OCI-LY7 (cell line): ENCODE measurements around the gene MROH2A. TPM values are rescaled to one million over a fixed set of nuclear protein-coding genes. Genes with fewer than 3 reads are reported as not detected.

Experiments used
- BruUV-seq: library from RNA; stranded (reverse); fragments of 400-500 nt; replicated peaks from 2 replicates; lab custom pipeline; 2021; lab: Mats Ljungman, UMichigan
- CTCF ChIA-PET: fragments of 300-600 bp; sonication (Branson Sonifier 250); formaldehyde crosslinking; loops from one replicate; lab custom pipeline; 2022; ENCODE audit warnings: antibody characterized with exemption; ENCODE audit not compliant: unreplicated experiment; lab: Charles Lee
- POLR2A ChIA-PET: fragments of 300-600 bp; sonication (Branson Sonifier 250); formaldehyde crosslinking; loops from one replicate; lab custom pipeline; 2022; ENCODE audit warnings: antibody characterized with exemption; lab: Charles Lee
- DNase-seq: peaks from one replicate; pipeline ENCODE4 v3.0.0-alpha.2; 2015; ENCODE audit warnings: low spot score
- H2AFZ ChIP-seq: fragments of 200-600 bp; sonication (generic), shearing (Covaris generic); 2 replicates; pipeline ENCODE4 v1.6.1; 2014; ENCODE audit warnings: mild to moderate bottlenecking, antibody characterized with exemption, low read length, moderate library complexity
- H3K27ac ChIP-seq: fragments of 200-600 bp; sonication (generic); 2 replicates; pipeline ENCODE4 v1.5.1; 2014; ENCODE audit warnings: mixed run types, low read depth, mild to moderate bottlenecking, moderate library complexity, low read length, inconsistent platforms; ENCODE audit not compliant: poor library complexity, severe bottlenecking
- H3K36me3 ChIP-seq: fragments of 200-600 bp; sonication (generic); 2 replicates; pipeline ENCODE4 v1.6.1; 2014; ENCODE audit warnings: mild to moderate bottlenecking, antibody characterized with exemption, low read length, moderate library complexity, mixed read lengths; ENCODE audit not compliant: insufficient read depth
- H3K4me1 ChIP-seq: fragments of 200-600 bp; sonication (generic); 2 replicates; pipeline ENCODE4 v1.5.1; 2014; ENCODE audit warnings: mild to moderate bottlenecking, low read length; ENCODE audit not compliant: insufficient read depth, poor library complexity, severe bottlenecking
- H3K4me2 ChIP-seq: fragments of 200-600 bp; sonication (generic); 2 replicates; pipeline ENCODE4 v1.6.1; 2014; ENCODE audit warnings: mild to moderate bottlenecking, low read length
- H3K4me3 ChIP-seq: fragments of 200-600 bp; sonication (generic); 2 replicates; pipeline ENCODE4 v1.5.1; 2014; ENCODE audit warnings: mild to moderate bottlenecking, low read depth, low read length; ENCODE audit not compliant: poor library complexity, severe bottlenecking
- H3K79me2 ChIP-seq: fragments of 200-600 bp; sonication (generic); 2 replicates; pipeline ENCODE4 v1.6.1; 2016; ENCODE audit warnings: low read depth, mild to moderate bottlenecking, low read length, moderate library complexity, mixed read lengths; ENCODE audit not compliant: insufficient read depth
- H3K9me2 ChIP-seq: fragments of 200-600 bp; sonication (generic); 2 replicates; pipeline ENCODE4 v1.6.1; 2016; ENCODE audit warnings: mild to moderate bottlenecking, low read length, mixed read lengths; ENCODE audit not compliant: insufficient read depth
- H3K9me3 ChIP-seq: fragments of 200-600 bp; sonication (generic); 2 replicates; pipeline ENCODE4 v1.6.1; 2014; ENCODE audit warnings: mild to moderate bottlenecking, mixed run types, low read length, mixed read lengths
- H4K20me1 ChIP-seq: fragments of 200-600 bp; sonication (generic); 2 replicates; pipeline ENCODE4 v1.6.1; 2014; ENCODE audit warnings: mild to moderate bottlenecking, antibody characterized with exemption, low read length, moderate library complexity, mixed read lengths; ENCODE audit not compliant: insufficient read depth
- EZH2phosphoT487 ChIP-seq: fragments of 200-600 bp; sonication (generic); IDR thresholded peaks from 2 replicates; pipeline ENCODE4 v1.6.1; 2018; ENCODE audit warnings: low read depth, borderline replicate concordance, mild to moderate bottlenecking, mixed run types, antibody characterized with exemption, low read length, moderate library complexity, mixed read lengths
- intact Hi-C: fragments of 100-400 bp; cut with micrococcal nuclease; formaldehyde crosslinking; loops from one replicate; pipeline ENCODE4 v1.10.0; 2022; ENCODE audit not compliant: unreplicated experiment
- total RNA-seq, 2 experiments: library from RNA; depleted of rRNA in 1 of 2; stranded (reverse); fragments of >200 nt in 1 of 2; shearing (Covaris generic) in 1 of 2; gene quantifications; 2 replicates each; pipeline ENCODE4 v1.2.3, GENCODE V29; 2014 to 2022
- TF ChIP-seq, protein P1 (sequence below): fragments of 200-600 bp; sonication (generic); conservative IDR thresholded peaks from 2 replicates; pipeline ENCODE4 v1.5.1; 2014; ENCODE audit warnings: mild to moderate bottlenecking, antibody characterized with exemption, low read length, moderate library complexity, mixed read lengths

The MROH2A gene
- total RNA-seq, 2 experiments from 2014 or later, result not detected

DNA sequence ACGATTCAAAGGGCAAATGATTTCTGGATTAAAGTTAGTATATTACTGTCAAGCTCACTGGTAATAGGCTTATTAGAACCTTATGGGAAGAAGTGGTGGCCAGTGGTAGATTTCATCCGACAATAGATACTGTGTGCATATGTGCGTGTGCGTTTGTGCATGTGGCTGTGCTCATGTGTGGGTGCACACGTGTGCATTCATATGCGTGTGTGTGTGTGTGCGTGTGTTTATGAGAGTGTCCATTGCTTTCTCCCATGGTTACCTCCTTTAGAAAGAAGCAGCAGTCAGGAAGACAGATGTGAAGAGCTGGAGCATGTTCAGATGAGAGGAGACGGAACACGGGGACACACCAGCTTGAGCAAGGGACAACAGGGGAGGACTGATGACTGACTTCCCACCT, 8.9 kb upstream of the MROH2A start:
- Histone ChIP-seq H3K9me2 (no peaks in the 10 kb centered on the region), H3K4me2 (no peak overlapping the region), H4K20me1 (no peaks in the 10 kb centered on the region), H3K27ac (no peak overlapping the region), H3K4me1 (no peaks in the 10 kb centered on the region), H3K9me3 (no peaks in the 10 kb centered on the region), H3K4me3 (no peak overlapping the region), H3K79me2 (no peaks in the 10 kb centered on the region), H2AFZ (no peak overlapping the region), H3K36me3 (no peaks in the 10 kb centered on the region)
- TF ChIP-seq, protein P1, sequence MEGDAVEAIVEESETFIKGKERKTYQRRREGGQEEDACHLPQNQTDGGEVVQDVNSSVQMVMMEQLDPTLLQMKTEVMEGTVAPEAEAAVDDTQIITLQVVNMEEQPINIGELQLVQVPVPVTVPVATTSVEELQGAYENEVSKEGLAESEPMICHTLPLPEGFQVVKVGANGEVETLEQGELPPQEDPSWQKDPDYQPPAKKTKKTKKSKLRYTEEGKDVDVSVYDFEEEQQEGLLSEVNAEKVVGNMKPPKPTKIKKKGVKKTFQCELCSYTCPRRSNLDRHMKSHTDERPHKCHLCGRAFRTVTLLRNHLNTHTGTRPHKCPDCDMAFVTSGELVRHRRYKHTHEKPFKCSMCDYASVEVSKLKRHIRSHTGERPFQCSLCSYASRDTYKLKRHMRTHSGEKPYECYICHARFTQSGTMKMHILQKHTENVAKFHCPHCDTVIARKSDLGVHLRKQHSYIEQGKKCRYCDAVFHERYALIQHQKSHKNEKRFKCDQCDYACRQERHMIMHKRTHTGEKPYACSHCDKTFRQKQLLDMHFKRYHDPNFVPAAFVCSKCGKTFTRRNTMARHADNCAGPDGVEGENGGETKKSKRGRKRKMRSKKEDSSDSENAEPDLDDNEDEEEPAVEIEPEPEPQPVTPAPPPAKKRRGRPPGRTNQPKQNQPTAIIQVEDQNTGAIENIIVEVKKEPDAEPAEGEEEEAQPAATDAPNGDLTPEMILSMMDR, result no peak
- TF ChIP-seq EZH2phosphoT487, result no peak
- ChIA-PET POLR2A (interaction anchor here (0.6 kb wide), 1 partner anchor 1186 kb away, joined by 3 read pairs; no protein-coding TSS in a partner anchor), CTCF (no interaction called here)
- no peak for DNase-seq
- no TSS peak for BruUV-seq
- intact Hi-C loops, result no loop called here

DNA sequence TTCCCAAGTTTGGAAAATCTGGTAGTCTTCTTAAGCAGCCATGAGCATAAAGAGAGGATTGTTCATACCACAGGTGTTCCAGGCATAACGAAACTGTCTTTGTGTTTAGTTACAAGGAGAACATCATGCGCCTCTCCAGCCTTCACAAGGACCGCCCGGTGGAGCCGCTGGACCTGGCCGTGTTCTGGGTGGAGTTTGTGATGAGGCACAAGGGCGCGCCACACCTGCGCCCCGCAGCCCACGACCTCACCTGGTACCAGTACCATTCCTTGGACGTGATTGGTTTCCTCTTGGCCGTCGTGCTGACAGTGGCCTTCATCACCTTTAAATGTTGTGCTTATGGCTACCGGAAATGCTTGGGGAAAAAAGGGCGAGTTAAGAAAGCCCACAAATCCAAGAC, 6.0 kb upstream of the MROH2A start:
- Histone ChIP-seq H3K4me1 (no peaks in the 10 kb centered on the region), H4K20me1 (no peaks in the 10 kb centered on the region), H3K9me2 (no peaks in the 10 kb centered on the region), H3K9me3 (no peaks in the 10 kb centered on the region), H3K27ac (no peak overlapping the region), H3K36me3 (no peaks in the 10 kb centered on the region), H3K79me2 (no peaks in the 10 kb centered on the region), H3K4me3 (no peak overlapping the region), H2AFZ (no peak overlapping the region), H3K4me2 (no peak overlapping the region)
- intact Hi-C loops, result no loop called here
- TF ChIP-seq, protein P1, result no peak
- no peak for TF ChIP-seq EZH2phosphoT487
- POLR2A ChIA-PET, result no interaction called here
- no TSS peak for BruUV-seq
- DNase-seq, result no peak
- CTCF ChIA-PET, result no interaction called here

DNA sequence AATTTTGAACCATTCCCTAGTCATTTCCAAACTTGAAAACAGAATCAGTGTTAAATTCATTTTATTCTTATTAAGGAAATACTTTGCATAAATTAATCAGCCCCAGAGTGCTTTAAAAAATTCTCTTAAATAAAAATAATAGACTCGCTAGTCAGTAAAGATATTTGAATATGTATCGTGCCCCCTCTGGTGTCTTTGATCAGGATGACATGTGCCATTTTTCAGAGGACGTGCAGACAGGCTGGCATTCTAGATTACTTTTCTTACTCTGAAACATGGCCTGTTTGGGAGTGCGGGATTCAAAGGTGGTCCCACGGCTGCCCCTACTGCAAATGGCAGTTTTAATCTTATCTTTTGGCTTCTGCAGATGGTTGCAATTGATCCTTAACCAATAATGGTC, 5.5 kb upstream of the MROH2A start:
- no peak overlapping the region for H3K4me3 ChIP-seq
- no peaks in the 10 kb centered on the region for H3K9me3 ChIP-seq
- DNase-seq, result no peak
- H3K4me2 ChIP-seq, result no peak overlapping the region
- no TSS peak for BruUV-seq
- TF ChIP-seq, protein P1, result no peak
- TF ChIP-seq EZH2phosphoT487, result no peak
- no peaks in the 10 kb centered on the region for H3K79me2 ChIP-seq
- H3K27ac ChIP-seq, result no peak overlapping the region
- no peaks in the 10 kb centered on the region for H3K36me3 ChIP-seq
- ChIA-PET CTCF (no interaction called here), POLR2A (no interaction called here)
- intact Hi-C loops, result no loop called here
- H2AFZ ChIP-seq, result no peak overlapping the region
- H3K9me2 ChIP-seq, result no peaks in the 10 kb centered on the region
- H4K20me1 ChIP-seq, result no peaks in the 10 kb centered on the region
- no peaks in the 10 kb centered on the region for H3K4me1 ChIP-seq
